Muscle layer of colon (tissue), 2 donors: Measurements from ENCODE around the gene LYG2.
"Not testable (repeated sequence)": the region's sequence is repeated elsewhere in the genome, so short reads cannot be mapped to it uniquely, and the experiment has no call there.

ENCODE experiments used
- H3K27ac ChIP-seq: one replicate; pipeline ENCODE4 v1.7.0; 2013; ENCODE audit warnings: low read depth, mild to moderate bottlenecking, low read length, moderate library complexity
- H3K27me3 ChIP-seq, 2 donors: one replicate each; pipeline ENCODE4 v1.7.0; 2013; ENCODE audit warnings: low read length in 2 of 2, mild to moderate bottlenecking in 2 of 2; ENCODE audit not compliant: insufficient read depth in 2 of 2, control insufficient read depth in 1 of 2
- H3K36me3 ChIP-seq: one replicate; pipeline ENCODE4 v1.7.0; 2013; ENCODE audit warnings: mild to moderate bottlenecking, low read length; ENCODE audit not compliant: insufficient read depth
- H3K4me1 ChIP-seq: one replicate; pipeline ENCODE4 v1.7.0; 2013; ENCODE audit warnings: mild to moderate bottlenecking, low read length; ENCODE audit not compliant: insufficient read depth
- H3K4me3 ChIP-seq, 2 donors: one replicate each; pipeline ENCODE4 v1.7.0; 2013; ENCODE audit warnings: low read length in 2 of 2, low read depth in 1 of 2, mild to moderate bottlenecking in 1 of 2, moderate library complexity in 1 of 2
- H3K9ac ChIP-seq: one replicate; pipeline ENCODE4 v1.7.0; 2013; ENCODE audit warnings: low read length
- H3K9me3 ChIP-seq: one replicate; pipeline ENCODE4 v1.7.0; 2013; ENCODE audit warnings: mild to moderate bottlenecking, low read length
- donor health status: abdominal sarcoma.
- donor health status: Adenocarcinoma of cecum.

Gene LYG2

GRCh38 chr2:99200076-99200800 is 55.2 kb downstream of the LYG2 start:
- H3K4me1 ChIP-seq = no peaks in the 10 kb centered on the region
- no peaks in the 10 kb centered on the region for H3K27me3 ChIP-seq
- no peak overlapping the region for H3K4me3 ChIP-seq
- peaks cover 32% of the 10 kb centered on the region for H3K36me3 ChIP-seq
- H3K9ac ChIP-seq = no peak overlapping the region
- H3K27ac ChIP-seq = no peak overlapping the region
- no peaks in the 10 kb centered on the region for H3K9me3 ChIP-seq

GRCh38 chr2:99198103-99198841 is 57.2 kb downstream of the LYG2 start:
- Histone ChIP-seq H3K27ac (no peak overlapping the region), H3K27me3 (no peaks in the 10 kb centered on the region), H3K4me1 (no peaks in the 10 kb centered on the region), H3K9ac (no peak overlapping the region), H3K9me3 (no peaks in the 10 kb centered on the region), H3K36me3 (peaks cover 32% of the 10 kb centered on the region), H3K4me3 (no peak overlapping the region)

GRCh38 chr2:99192364-99192763 is 63.1 kb downstream of the LYG2 start:
- H3K9ac ChIP-seq, H3K9me3 ChIP-seq, H3K4me3 ChIP-seq, H3K27ac ChIP-seq, H3K27me3 ChIP-seq, H3K4me1 ChIP-seq: not testable (repeated sequence)
- peaks cover 37% of the 10 kb centered on the region for H3K36me3 ChIP-seq
